Astrocyte (in vitro differentiated cells and primary cell): ENCODE results near the gene EVI5L. TPM values are rescaled to one million over a fixed set of nuclear protein-coding genes. Genes with fewer than 3 reads are reported as not detected.

Source experiments
- DNase-seq: peaks from one replicate; pipeline ENCODE4 v3.0.0-alpha.2; 2010; ENCODE audit warnings: low read depth
- FAIRE-seq: peaks from 2 replicates; lab custom pipeline; 2011; peaks lifted over from hg19 to GRCh38; lab: Jason Lieb, UNC
- H2AFZ ChIP-seq: 2 replicates; pipeline ENCODE4 v1.6.0; 2012; ENCODE audit warnings: low read depth, low read length, inconsistent platforms
- H3K27ac ChIP-seq: 2 replicates; pipeline ENCODE4 v1.5.1; 2011; ENCODE audit warnings: low read depth, low read length, inconsistent platforms
- H3K27me3 ChIP-seq: 2 replicates; pipeline ENCODE4 v1.6.0; 2011; ENCODE audit warnings: low read length, inconsistent platforms; ENCODE audit not compliant: insufficient read depth
- H3K36me3 ChIP-seq: 2 replicates; pipeline ENCODE4 v1.5.1; 2011; ENCODE audit warnings: low read length, inconsistent platforms; ENCODE audit not compliant: insufficient read depth
- H3K4me1 ChIP-seq: 2 replicates; pipeline ENCODE4 v1.5.1; 2011; ENCODE audit warnings: low read length, inconsistent platforms; ENCODE audit not compliant: insufficient read depth
- H3K4me2 ChIP-seq: 2 replicates; pipeline ENCODE4 v1.6.0; 2012; ENCODE audit warnings: low read length, inconsistent platforms
- H3K4me3 ChIP-seq: 2 replicates; pipeline ENCODE4 v1.5.1; 2011; ENCODE audit warnings: low read depth, mild to moderate bottlenecking, low read length, inconsistent platforms; ENCODE audit not compliant: insufficient read depth
- H3K79me2 ChIP-seq: 2 replicates; pipeline ENCODE4 v1.6.0; 2012; ENCODE audit warnings: mild to moderate bottlenecking, low read length, inconsistent platforms; ENCODE audit not compliant: insufficient read depth
- H3K9ac ChIP-seq: 2 replicates; pipeline ENCODE4 v1.6.0; 2012; ENCODE audit warnings: mild to moderate bottlenecking, low read length, inconsistent platforms
- H3K9me3 ChIP-seq: 2 replicates; pipeline ENCODE4 v1.5.1; 2012; ENCODE audit warnings: low read depth, mild to moderate bottlenecking, low read length, inconsistent platforms; ENCODE audit not compliant: insufficient read depth
- H4K20me1 ChIP-seq: 2 replicates; pipeline ENCODE4 v1.6.0; 2012; ENCODE audit warnings: low read length, inconsistent platforms; ENCODE audit not compliant: insufficient read depth
- H3K27ac Mint-ChIP-seq: one replicate; pipeline ENCODE4 v1.8.0; 2021; ENCODE audit warnings: mild to moderate bottlenecking, mixed read lengths; ENCODE audit not compliant: unreplicated experiment
- H3K27me3 Mint-ChIP-seq: one replicate; pipeline ENCODE4 v1.8.0; 2021; ENCODE audit warnings: low read depth, mixed read lengths; ENCODE audit not compliant: unreplicated experiment
- H3K36me3 Mint-ChIP-seq: one replicate; pipeline ENCODE4 v1.8.0; 2021; ENCODE audit warnings: low read depth, mixed read lengths; ENCODE audit not compliant: unreplicated experiment
- H3K4me1 Mint-ChIP-seq: one replicate; pipeline ENCODE4 v1.8.0; 2021; ENCODE audit warnings: low read depth, mixed read lengths; ENCODE audit not compliant: unreplicated experiment
- H3K4me3 Mint-ChIP-seq: one replicate; pipeline ENCODE4 v1.8.0; 2021; ENCODE audit warnings: mild to moderate bottlenecking, moderate library complexity, mixed read lengths; ENCODE audit not compliant: unreplicated experiment
- H3K9me3 Mint-ChIP-seq: one replicate; pipeline ENCODE4 v1.8.0; 2021; ENCODE audit warnings: mild to moderate bottlenecking, mixed read lengths; ENCODE audit not compliant: unreplicated experiment
- EZH2 ChIP-seq: IDR thresholded peaks from 2 replicates; pipeline ENCODE4 v1.6.1; 2012; ENCODE audit warnings: mild to moderate bottlenecking, low read length, inconsistent platforms; ENCODE audit not compliant: insufficient read depth
- total RNA-seq: library from RNA; stranded (reverse); gene quantifications from 2 replicates; pipeline ENCODE4 v1.2.1, GENCODE V29; 2021
- TF ChIP-seq, protein P1 (sequence below): IDR thresholded peaks from 2 replicates; pipeline ENCODE4 v1.5.1; 2011; ENCODE audit warnings: low read depth, mild to moderate bottlenecking, inconsistent platforms, low read length, moderate library complexity; ENCODE audit not compliant: insufficient read depth

Gene EVI5L
- total RNA-seq, 1 donor from 2014 or later, result 22.1 TPM

DNA sequence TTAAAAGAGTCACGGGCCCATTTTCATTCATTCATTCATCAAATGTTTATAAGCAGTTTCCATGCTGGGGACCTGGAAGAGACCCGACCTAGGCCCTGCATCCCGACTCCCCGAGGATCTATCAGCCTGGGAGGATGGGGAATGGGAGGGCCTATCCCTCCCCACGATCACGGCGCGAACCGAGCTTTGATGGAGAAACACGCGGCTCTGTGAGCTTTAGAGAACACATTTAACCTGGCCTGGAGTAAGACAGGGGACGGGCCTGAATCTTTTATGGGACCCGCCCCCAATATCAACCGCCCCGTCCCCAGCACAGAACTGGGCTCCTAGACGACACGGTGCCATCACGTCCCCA lies 875 bp upstream of the EVI5L start:
- no peaks in the 10 kb centered on the region for H3K9me3 ChIP-seq
- Mint-ChIP-seq H3K36me3 (no peaks in the 10 kb centered on the region), H3K4me1 (peaks cover 14% of the 10 kb centered on the region), H3K9me3 (no peaks in the 10 kb centered on the region), H3K27ac (peak overlapping the region; percentile 81), H3K27me3 (peaks cover 18% of the 10 kb centered on the region), H3K4me3 (peak overlapping the region; percentile 83)
- peaks cover 11% of the 10 kb centered on the region for H3K4me1 ChIP-seq
- peak overlapping the region; percentile 80 for H3K4me2 ChIP-seq
- no peak for FAIRE-seq
- DNase-seq, result no peak
- H3K36me3 ChIP-seq, result no peaks in the 10 kb centered on the region
- peak overlapping the region; percentile 76 for H2AFZ ChIP-seq
- H3K27me3 ChIP-seq, result peaks cover 2% of the 10 kb centered on the region
- peaks cover 30% of the 10 kb centered on the region for H4K20me1 ChIP-seq
- TF ChIP-seq EZH2, result no peak
- TF ChIP-seq, protein P1, sequence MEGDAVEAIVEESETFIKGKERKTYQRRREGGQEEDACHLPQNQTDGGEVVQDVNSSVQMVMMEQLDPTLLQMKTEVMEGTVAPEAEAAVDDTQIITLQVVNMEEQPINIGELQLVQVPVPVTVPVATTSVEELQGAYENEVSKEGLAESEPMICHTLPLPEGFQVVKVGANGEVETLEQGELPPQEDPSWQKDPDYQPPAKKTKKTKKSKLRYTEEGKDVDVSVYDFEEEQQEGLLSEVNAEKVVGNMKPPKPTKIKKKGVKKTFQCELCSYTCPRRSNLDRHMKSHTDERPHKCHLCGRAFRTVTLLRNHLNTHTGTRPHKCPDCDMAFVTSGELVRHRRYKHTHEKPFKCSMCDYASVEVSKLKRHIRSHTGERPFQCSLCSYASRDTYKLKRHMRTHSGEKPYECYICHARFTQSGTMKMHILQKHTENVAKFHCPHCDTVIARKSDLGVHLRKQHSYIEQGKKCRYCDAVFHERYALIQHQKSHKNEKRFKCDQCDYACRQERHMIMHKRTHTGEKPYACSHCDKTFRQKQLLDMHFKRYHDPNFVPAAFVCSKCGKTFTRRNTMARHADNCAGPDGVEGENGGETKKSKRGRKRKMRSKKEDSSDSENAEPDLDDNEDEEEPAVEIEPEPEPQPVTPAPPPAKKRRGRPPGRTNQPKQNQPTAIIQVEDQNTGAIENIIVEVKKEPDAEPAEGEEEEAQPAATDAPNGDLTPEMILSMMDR, result no peak
- peak overlapping the region; percentile 7 for H3K27ac ChIP-seq
- H3K79me2 ChIP-seq, result peaks cover 3% of the 10 kb centered on the region
- peak overlapping the region; percentile 44 for H3K4me3 ChIP-seq
- H3K9ac ChIP-seq, result no peak overlapping the region

DNA sequence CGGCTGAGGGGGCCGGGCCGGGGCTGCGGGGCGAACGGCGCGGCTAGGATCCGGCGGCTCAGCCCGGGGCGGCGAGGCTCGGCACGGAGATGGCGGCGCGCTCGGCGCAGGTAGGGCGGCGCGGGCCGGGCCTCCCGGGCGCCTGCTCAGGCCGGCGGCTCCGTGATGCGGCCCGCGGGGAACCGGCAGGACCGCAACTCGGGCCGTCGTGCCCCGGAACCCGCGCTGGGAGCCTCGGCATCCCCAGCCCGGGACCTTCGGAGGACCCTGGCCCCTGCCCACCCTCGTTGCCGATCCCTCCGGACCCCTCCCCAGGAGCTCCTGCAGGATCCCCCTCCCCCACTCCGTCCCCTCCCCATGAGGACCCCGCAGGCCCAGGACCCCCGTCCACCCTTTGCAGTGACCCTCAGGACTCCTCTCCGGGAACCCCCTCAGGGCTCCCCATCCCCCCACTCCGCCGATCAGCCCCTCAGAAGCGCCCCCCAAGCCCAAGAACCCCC lies 304 bp downstream of the EVI5L start:
- H3K4me3 Mint-ChIP-seq, result peak overlapping the region; percentile 87
- no peaks in the 10 kb centered on the region for H3K36me3 Mint-ChIP-seq
- H3K4me1 Mint-ChIP-seq, result peaks cover 14% of the 10 kb centered on the region
- no peak overlapping the region for H3K27ac ChIP-seq
- TF ChIP-seq, protein P1, result no peak
- TF ChIP-seq EZH2, result no peak
- H3K9ac ChIP-seq, result peak overlapping the region; percentile 75
- no peak overlapping the region for H2AFZ ChIP-seq
- DNase-seq, result no peak
- no peak overlapping the region for H3K27ac Mint-ChIP-seq
- H3K36me3 ChIP-seq, result no peaks in the 10 kb centered on the region
- H3K79me2 ChIP-seq, result peaks cover 8% of the 10 kb centered on the region
- H3K9me3 ChIP-seq, result no peaks in the 10 kb centered on the region
- no peaks in the 10 kb centered on the region for H3K9me3 Mint-ChIP-seq
- peaks cover 36% of the 10 kb centered on the region for H4K20me1 ChIP-seq
- H3K27me3 ChIP-seq, result peaks cover 2% of the 10 kb centered on the region
- H3K4me1 ChIP-seq, result peaks cover 11% of the 10 kb centered on the region
- no peak for FAIRE-seq
- H3K27me3 Mint-ChIP-seq, result peaks cover 18% of the 10 kb centered on the region
- H3K4me3 ChIP-seq, result peak overlapping the region; percentile 44
- H3K4me2 ChIP-seq, result peak overlapping the region; percentile 84

DNA sequence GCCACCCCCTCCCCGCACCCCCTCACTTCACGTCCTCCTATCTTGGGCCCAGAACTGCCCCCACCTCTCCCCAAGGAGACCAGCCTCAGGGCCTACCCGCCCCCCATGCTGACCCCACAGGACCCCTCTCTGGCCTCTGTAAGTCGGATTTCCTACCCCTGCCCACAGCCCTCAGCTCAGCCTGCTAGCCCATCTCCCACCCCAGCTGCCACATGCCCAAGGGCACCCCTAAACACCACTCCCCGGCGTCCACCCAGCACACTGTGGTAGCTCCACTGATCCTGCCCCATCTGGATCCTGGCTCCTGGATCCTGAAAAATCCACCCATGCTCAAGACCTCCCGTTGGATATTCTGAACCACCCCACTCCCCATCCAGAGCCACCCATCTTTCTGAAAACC lies 805 bp downstream of the EVI5L start:
- H3K4me3 Mint-ChIP-seq, result peak overlapping the region; percentile 87
- DNase-seq (no peak), FAIRE-seq (no peak)
- peaks cover 2% of the 10 kb centered on the region for H3K27me3 ChIP-seq
- H3K27ac ChIP-seq, result no peak overlapping the region
- H3K4me3 ChIP-seq, result peak overlapping the region; percentile 44
- H3K36me3 ChIP-seq, result no peaks in the 10 kb centered on the region
- peaks cover 11% of the 10 kb centered on the region for H3K4me1 ChIP-seq
- no peak overlapping the region for H2AFZ ChIP-seq
- no peak overlapping the region for H3K27ac Mint-ChIP-seq
- no peaks in the 10 kb centered on the region for H3K9me3 ChIP-seq
- H3K27me3 Mint-ChIP-seq, result peaks cover 16% of the 10 kb centered on the region
- H4K20me1 ChIP-seq, result peaks cover 36% of the 10 kb centered on the region
- no peaks in the 10 kb centered on the region for H3K9me3 Mint-ChIP-seq
- H3K36me3 Mint-ChIP-seq, result no peaks in the 10 kb centered on the region
- H3K9ac ChIP-seq, result peak overlapping the region; percentile 75
- peaks cover 14% of the 10 kb centered on the region for H3K4me1 Mint-ChIP-seq
- peak overlapping the region; percentile 84 for H3K4me2 ChIP-seq
- TF ChIP-seq, protein P1, result no peak
- TF ChIP-seq EZH2, result no peak
- peaks cover 13% of the 10 kb centered on the region for H3K79me2 ChIP-seq
